HG03103 (cell line): ENCODE measurements around the gene TMTC2.

Experiments used
- ATAC-seq: cut with Tn5 transposase; IDR thresholded peaks from one replicate; pipeline ENCODE4 v1.9.1; 2021; ENCODE audit warnings: low read depth; ENCODE audit not compliant: unreplicated experiment

The TMTC2 gene

DNA sequence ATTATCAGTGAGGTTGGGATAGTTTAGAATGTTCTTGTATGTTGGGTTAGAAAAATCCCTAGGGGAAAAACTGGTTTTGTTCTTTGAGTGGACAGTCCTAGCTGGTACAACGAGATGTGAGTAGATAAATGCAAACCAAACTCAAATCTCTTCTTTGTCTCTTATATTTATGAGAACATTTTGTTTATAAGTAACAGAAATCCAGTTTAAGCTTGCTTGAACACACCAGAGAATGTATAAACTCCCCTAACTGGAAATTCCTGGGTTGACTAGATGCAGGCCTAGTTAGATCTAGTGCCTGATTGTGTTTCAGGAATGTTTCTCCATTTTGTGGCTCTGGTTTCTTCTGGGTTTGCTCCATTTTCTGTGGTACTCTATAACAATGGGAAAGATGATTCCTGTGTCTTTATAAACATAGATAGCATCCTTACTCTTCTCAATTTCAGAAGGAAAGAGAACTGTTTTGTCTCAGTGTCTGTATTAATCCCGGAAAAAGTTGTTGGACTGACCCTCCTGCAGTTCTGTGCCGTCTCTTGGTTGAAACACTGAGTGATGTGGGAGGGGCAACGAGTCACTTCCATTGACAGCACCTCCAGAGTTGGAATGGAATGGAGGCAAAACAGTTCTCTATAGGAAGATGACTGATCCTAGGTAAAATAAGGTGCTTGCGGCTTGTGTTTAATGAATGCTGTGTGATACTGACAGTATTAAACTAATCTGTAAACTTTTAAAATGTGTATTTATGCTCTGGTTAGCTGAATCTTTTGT is 244.8 kb downstream of the TMTC2 start:
- ATAC-seq, result no peak

- ATAC-seq, result no peak
Measured at GRCh38 chr12:82937151-82937550, 250.4 kb downstream of the TMTC2 start.

DNA sequence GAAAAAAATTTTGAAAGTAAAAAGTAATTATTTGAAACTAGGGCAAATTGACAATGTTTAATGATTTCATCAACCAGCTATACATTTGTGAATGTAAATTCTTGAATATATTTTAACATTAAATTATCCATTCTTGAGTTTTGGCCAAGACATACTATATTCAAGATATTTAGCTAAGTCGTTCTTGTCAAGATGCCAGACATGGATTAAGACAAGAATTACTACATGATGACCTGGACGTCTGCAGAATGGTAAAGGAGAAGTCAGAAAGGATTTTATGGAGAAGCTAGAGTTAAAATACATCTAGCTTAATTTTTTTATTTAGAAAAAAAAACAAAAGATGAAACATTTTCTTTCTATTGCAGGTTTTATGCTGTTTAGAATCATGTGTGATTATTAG is 255.8 kb downstream of the TMTC2 start:
- ATAC-seq, result no peak

- no peak for ATAC-seq
Measured at GRCh38 chr12:82942991-82943401, 256.3 kb downstream of the TMTC2 start.

GRCh38 chr12:82948491-82948890 is 261.8 kb downstream of the TMTC2 start:
- no peak for ATAC-seq

GRCh38 chr12:82950356-82950755 is 263.6 kb downstream of the TMTC2 start:
- ATAC-seq, result no peak

DNA sequence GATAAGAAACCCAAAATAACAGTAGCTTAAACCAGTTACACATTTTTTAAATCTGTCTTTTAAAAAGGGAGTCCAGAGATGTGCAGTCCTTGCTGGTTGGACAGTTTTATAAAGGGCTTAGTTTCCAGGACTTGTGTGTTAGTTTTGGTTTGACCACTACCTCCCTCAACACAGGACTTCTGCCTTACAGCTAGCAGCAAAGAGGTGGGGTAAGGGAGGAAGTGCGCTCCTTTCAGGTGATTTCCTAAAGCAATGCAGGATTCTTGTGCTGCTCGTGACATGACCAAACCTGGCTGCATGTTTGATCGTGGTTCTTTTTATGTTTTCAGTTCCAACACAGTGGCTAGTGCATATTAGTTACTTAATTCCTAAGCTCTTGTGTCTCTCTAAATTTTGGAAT is 266.2 kb downstream of the TMTC2 start:
- no peak for ATAC-seq

DNA sequence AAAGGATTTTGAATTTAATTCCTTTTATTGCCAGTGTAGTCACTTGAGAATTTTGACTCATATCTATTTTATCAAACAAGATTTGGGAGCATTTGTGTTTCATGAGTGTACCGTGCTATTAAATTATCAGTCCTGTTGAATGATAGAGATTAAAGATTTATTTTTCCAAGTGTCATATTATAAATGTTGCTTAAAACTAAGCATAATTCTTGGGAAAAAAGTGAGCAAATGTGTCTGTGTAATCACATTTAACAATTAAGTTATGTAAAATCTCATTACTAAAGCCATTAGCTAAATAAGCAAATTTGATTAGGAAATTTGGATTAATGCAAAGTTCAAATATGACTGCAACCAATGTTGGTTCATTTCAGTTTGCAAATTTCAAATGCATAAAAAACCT is 266.7 kb downstream of the TMTC2 start:
- no peak for ATAC-seq

GRCh38 chr12:82954064-82954463 is 267.4 kb downstream of the TMTC2 start:
- no peak for ATAC-seq

DNA sequence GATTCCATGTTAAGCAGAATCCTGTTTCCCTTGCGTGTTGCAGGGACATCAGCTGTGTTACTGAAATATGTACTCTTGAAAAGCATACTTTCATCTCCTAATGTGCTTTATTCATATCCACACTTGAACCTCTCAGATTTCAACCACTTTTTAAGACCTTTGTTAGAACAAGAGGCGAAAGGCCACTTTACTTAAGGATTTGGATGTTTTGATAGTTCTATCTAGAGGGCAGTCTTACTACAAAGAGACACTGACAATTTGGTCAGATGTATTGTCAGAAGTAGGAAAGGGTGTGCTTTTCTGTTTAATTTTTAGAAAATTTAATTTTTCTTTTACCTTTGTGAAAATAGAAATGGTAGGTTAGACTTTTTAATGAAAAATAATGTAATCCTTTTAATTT is 267.9 kb downstream of the TMTC2 start:
- ATAC-seq, result no peak

- ATAC-seq, result no peak
Measured at GRCh38 chr12:82955043-82955442, 268.3 kb downstream of the TMTC2 start.

DNA sequence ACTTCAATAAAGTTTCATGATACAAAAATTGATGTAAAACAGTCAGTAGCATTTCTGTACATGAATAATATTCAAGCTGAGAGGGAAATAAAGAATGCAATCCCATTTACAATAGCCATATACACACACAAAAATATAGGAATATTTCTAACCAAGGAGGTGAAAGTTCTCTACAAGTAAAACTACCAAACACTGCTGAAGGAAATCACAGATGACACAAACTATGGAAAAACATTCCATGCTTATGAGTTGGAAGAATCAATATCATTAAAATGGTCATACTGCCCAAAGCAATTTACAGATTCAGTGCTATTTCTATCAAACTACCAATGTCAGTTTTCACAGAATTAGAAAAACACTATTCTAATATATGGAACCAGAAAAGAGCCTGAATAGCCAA is 272.3 kb downstream of the TMTC2 start:
- ATAC-seq, result no peak

DNA sequence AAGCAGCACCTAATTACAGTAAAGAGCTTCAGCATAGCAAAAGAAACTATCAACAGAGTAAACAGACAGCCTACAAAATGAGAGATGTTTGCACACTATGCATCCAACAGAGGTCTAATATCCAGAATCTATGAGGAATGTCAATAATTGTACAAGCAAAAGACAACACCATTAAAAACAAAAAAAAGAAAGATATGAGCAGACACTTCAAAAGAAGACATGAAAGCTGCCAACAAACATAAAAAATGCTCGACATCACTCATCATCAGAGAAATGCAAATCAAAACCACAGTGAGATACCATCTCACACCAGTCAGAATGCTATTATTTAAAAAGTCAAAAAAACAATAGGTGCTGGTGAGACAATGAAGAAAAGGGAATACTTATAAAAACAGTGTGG is 273.1 kb downstream of the TMTC2 start:
- no peak for ATAC-seq

DNA sequence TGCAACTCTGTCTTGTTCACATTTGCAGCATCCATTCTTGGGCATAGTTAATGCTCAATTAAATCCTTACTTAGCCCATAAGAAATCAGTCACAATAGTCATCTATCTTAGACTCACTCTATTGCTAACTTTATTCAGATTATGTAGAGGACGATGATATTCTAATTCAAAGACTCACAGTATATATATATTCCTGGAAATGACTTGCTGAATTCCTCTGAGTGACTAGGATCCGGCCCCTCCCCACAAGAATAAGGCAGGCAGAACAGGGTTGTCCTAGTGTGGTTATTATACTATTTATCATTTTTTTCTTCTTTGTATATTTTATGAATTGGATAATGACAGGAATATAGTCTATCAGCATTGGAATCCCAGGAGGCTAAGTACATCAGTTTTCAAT is 275.1 kb downstream of the TMTC2 start:
- no peak for ATAC-seq

DNA sequence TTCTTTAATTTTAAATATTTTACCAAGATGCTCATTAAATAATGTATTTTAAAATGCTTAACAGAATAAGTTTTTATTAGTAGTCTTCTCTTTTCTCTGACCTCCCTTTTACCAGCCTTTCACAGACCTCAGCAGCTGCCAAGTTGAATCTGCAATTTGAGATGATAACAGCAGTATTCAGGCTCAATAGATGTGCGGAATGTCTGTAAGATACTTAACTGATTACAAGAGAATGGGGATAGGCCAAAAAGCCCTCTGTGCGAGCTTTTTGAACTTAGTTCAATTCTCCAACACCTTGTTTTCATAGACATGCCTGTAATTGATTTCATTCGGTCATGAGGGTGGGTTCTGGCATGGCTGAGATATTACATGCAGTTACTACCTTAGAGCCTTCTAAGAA is 277.2 kb downstream of the TMTC2 start:
- ATAC-seq, result no peak

DNA sequence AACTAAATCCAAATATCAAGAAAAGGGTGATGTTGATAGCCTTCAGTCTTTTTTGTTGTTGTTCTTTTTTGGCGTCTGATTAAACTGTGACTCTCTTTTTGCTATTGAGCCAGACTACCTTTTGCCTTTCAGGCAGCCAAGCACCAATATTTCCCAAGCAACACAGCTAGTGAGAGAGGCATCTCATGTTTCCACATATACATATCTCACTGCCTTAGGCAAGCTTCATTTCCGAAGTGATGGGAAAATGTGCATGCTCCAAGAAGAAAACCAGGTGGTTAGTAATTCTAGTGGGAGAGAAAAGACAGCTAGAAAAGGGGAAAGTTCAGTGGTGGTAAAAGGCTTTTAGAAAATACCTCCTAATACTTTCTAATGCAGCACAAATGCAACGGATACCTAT is 277.7 kb downstream of the TMTC2 start:
- ATAC-seq, result no peak

- no peak for ATAC-seq
Measured at GRCh38 chr12:82966001-82966559, 279.4 kb downstream of the TMTC2 start.

DNA sequence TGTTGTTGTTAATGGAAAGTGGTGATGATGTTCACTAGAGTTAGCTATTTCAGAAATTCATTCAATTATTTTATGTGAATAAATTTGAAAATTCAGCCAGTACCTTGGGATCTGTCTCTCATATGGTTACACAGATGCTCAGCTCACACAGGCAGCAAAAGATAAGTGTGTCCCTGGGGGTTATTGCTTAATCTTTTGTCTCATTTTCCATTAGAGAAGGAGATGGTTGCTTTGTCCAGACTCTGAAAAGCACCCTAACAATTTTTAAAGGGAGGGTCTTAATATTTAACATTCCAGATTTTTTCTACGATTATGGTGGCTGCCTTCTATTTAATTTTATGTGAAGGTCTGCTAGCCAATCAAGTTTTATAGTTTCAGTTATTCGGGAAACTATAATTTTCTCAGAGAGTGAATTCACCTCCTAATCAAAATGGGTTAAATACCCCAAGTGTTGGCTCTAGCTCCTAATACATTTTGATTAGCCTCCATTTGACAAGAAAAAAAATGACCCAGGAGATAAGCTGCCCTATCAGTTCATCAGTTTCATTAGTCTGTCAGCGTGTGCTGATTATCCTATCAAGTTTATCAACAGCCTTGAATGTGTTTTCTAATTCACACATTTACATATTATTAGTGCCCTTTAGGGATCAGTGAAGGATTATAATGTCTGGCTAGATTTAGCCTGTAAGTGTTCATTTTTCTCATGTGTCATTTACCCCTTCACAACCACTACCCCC is 282.1 kb downstream of the TMTC2 start:
- no peak for ATAC-seq

DNA sequence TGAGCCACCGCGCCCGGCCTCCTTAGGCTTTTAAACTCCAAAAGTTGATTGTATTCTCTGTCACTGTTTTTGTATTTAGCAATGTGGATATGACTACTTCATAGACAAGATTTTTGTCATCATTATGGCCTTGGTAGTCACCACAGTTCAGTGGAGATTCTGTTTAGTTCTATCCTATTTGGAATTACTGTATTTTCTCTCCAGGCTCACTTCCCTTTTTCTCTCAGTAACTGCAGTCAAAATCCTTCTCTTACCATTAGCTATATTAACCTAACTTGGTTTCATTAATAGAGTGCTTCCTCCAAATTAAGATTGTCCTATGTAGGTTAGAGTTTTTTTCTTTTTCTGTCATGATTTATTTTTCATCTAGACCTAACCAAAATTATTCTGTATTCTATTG is 283.9 kb downstream of the TMTC2 start:
- ATAC-seq, result no peak

- no peak for ATAC-seq
Measured at GRCh38 chr12:82971584-82971983, 284.9 kb downstream of the TMTC2 start.

- no peak for ATAC-seq
Measured at GRCh38 chr12:82972624-82973023, 285.9 kb downstream of the TMTC2 start.

DNA sequence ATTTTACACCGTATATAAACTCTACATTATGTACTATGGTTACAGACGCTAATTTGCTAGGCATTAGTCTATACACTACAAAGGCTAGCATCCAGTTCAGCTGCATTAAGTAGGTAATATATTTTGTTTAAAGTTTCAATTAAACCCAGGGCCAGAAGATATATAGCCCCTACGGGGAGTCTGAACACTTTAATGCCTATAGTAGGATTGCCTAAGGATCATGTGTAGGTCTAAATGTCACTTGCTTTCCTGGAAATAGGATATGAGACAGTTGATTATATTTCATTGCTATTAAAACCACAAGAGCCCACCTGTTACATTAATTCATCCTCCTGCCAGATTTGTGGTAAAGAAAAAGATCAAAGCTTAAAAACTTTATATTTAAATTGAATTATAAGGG is 286.9 kb downstream of the TMTC2 start:
- no peak for ATAC-seq
